CD4-positive, alpha-beta T cell treated with Interferon alpha-2 for 1 hour (primary cell): ENCODE measurements around the gene DEAF1.
"Not testable (repeated sequence)": the region's sequence is repeated elsewhere in the genome, so short reads cannot be mapped to it uniquely, and the experiment has no call there.

Source experiments
- DNase-seq, 2 donors: peaks; one replicate each; pipeline ENCODE4 v3.0.0-alpha.2; 2020 to 2022

The DEAF1 gene

DNA sequence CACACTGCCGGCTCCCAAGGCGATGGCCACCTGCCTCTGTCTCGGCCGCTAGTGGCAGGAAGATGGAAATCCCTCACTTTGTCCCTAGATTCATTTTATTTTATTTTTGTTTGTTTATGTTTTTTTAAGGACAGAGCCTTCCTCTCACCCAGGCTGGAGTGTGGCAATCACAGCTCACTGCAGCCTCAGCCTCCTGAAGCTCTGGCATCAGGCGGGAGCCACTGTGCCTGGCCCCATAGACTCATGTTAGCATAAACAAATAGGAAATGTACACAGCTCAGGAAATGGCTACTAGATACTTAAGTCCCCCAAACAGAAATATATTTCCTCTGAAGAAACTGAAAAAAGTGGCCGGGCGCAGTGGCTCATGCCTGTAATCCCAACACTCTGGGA is 4.1 kb upstream of the DEAF1 start:
- DNase-seq = no peak

DNA sequence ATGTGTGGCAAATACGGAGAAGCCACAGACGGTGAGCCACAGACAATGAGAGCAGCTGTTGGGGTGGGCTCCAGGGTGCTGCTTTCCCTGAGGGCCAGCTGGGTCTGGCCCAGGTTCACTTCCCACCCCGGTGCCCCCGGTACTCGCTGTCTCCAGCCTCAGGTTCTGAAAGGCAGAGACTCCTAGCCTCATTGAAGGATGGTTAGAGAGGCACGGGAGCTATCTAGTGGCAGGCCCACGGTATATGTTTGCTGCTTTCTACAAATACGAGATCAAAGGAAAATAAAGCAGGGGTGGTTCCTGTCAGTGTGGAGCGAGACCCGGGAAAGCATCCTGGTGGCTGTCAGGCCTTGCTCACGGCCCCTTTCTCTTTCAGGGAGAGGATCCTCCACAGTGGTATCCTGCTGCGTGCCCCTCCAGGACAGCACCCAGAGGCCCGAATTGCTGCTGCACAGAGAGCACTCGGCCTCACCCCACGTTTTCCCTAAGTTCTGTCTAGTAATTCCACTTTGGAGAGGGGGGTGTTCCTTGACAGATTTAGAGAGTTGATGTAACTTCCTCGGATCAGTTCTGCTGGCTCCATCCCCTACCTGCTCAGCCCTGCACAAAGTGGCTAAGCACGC is 3.6 kb upstream of the DEAF1 start:
- DNase-seq = no peak

DNA sequence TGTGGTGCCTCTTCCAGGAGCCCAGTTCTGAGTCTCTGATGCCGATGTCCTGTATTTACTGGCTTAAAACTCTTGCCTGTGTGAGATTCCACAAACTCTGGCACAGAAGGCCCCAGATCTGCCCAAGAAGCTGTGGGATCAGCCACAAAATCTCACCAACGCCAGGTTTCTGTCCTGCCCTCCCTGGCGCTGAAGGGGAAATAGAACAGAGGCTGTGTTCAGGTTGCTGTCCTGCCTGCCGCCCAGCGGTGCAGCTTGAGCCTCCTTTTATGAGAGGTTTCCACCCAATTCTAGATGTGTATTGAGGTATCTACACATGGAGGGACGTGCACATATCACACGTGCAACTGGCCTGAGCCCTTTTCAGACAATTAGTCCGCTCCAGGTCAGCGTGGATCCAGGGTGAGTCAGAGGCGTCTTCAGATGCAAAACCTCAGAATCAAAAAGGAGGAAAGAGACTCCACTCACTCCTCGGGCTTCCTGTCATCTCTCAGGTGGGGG is 2.8 kb upstream of the DEAF1 start:
- DNase-seq = no peak

DNA sequence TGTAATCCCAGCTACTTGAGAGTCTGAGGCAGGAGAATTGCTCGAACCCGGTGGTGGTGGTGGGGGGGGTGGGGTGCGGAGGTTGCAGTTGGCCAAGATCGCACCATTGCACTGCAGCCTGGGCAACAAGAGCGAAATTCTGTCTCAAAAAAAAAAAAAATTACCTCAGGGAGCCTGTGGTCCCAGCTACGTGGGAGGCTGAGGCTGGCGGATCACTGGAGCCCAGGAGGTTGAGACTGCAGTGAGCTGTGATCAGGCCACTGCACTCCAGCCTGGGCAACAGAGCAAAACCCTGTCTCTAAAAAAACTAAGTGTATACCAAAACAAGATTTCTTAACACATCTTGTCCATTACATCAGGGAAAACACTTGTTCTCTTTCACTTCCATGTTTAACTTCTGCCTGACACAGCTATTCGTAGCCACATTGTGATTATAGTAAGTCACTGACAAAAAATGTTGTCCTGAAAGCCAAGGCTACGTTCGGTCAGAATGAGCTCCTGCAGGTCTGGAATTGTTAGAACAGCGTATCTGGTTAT is 2.0 kb upstream of the DEAF1 start:
- no peak for DNase-seq

DNA sequence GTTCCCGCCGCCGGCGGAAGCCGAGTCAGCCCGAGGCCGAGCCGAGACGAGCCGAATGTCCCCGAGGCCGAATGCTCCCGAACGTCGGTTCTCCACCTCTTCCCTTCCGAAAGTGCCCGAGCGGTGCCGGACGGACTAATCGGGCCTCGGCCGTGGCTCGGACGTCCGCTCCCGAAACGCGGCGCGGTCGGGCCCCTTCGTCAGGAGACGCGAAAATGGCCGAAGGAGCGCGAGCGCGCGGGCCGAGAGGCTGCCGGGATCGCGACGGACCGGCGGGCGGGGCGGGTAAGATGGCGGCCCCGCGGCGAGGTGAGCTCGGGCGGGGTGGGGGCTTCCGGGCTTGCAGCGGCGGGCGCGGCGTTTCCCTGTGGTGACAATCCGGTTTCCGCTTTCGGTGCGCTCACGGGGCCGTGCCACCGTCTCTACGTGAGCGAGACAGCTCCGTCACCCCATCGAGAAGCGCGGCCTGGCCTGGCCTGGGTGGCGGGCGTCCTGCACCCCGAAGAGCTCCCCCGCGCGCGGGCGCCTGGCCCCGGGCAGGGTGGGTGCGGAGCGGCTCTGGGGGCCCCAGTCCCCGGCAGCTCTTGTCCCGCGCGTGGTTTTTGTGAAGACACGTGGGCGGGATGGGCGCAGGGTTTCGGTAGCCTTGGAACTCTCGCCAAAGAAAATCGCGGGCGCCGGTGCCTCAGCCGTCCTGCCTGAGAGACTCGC is 671 bp upstream of the DEAF1 start, which contains the start of gene TMEM80:
Gene TMEM80 (plus strand): TSS at position 279 of the 711 bp plus-strand sequence. CDS start 12 bp downstream, at position 291.
- peak; percentile 98 to 99 for DNase-seq

DNA sequence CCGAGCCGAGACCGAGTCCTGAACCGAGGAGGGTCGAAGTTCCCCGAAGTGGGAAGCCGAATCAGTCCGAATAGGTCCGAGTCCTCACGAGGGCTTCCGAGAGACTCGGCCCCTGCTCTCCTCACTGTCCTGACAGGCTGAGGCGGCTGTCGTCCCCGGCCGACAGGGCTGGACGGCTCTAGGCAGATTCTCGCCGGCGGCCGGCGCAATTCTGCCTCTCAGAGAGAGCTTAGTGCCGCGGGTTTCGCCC is 191 bp upstream of the DEAF1 start:
- DNase-seq = no peak

DNA sequence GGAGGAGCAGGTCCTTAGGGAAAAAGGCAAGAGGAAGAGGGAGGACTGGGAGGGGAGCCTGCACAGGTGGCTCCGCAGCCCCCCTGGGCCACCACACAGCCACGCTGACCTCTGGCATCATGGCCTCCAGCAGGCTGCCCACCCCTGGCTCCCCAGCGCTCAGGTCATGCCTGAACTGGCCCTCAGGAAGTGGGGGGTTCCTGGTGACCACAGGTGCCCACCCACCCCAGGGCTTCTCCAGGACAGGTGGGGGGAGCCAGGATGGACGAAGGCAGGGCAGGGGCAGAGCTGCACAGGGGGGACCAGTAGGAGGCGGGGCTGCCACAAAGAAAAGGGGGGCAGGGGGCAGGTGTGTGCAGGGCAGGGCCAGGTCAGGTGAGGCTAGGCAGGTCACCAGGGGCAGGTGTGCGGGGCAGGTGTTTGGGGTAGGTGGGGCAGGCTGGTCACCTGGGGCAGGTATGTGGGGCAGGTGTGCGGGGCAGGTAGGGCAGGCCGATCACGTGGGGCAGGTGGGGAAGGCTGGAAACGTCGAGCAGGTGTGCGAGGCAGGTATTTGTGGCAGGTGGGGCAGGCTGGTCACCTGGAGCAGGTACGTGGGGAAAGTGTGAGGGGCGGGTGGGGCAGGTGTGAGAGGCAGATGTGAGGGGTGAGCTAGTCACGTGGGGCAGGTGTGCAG is 997 bp downstream of the DEAF1 start:
- no peak for DNase-seq

DNA sequence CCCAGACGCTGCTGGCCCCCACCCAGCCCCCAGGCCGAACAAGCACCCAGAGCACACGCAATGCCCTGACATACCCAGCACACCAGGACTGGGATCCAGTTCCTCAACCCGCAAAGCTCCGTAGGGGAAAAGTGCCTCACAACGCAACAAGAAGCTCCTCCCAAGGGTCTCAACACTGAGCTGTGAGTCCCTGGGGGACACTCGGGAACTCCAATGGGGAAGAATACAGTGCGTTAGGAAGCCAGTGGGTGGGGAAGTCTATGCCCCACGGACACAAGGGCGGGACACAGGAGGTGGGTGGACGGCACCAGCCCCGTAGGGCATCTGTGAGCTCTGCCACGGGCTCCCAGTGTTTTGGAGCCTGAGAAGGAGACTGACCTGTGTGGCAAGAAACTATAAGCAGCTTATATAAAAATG is 1.6 kb downstream of the DEAF1 start:
- DNase-seq = no peak

DNA sequence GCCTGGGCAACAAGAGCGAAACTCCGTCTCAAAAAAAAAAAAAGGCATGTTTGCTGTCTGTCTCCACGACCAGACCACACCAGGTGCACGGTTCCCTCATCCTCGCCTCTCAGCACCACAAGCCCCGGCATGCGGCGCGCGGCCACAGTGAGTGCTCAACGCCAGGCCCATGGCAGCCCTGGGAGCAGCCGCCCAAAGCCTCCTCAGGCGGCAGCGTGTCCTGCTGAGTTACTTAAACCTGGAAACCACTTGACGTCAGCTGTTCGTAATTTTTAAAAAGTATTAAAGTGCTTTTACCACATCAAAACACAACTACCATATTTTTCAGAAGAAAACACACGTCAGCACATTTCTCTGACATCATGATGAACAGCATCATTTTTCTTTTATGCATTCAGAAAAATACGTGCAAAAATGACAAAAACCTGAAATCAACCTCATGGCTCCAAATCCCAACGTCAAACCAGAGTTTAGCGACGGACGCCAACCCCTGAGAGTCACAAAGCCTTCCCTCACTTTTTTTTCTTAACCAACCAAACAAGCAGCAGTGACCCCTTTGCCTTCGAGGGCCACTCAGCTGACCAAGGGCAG is 2.1 kb downstream of the DEAF1 start:
- DNase-seq = peak; percentile 18 to 77

DNA sequence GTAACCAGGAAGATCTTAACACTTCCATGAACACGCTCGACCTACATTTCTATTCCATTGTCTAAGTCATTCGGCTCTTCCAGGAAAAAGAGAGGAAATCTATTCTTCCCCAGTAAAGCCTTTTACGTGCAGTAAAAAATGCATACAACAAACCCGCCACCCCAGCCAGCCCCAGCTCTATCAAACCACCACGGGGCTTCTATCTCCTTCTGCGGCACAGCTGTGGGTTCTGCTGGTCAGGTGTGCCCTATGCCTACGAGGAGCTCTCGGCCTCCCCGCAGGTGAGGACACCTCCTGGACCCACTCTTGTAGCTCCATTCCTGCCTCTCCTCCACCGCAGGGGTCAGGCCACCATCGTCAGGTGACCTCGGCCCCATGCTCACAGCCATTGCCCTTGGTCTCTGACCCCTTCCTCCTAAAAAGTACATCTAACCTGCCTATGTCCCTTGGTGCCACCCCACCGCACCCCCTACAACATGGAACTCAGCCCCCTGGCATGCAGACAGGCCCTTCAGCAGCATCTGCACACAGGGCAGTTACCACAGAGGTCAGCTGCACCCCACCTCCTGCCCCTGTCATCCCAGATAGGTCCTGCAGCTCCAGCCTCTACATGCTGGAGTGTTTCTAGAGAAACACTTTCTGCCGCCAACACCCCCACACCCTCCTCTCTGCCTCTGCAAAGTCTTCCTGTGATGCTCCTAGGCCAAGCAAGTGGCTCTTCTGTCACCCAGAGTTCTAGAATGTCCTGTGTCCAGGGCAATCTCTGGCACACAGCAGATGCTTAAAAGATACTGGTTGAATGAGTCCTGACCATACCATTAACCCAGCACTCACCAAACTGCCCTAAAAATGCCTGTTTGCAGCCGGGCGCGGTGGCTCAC is 3.1 kb downstream of the DEAF1 start:
- DNase-seq = no peak

DNA sequence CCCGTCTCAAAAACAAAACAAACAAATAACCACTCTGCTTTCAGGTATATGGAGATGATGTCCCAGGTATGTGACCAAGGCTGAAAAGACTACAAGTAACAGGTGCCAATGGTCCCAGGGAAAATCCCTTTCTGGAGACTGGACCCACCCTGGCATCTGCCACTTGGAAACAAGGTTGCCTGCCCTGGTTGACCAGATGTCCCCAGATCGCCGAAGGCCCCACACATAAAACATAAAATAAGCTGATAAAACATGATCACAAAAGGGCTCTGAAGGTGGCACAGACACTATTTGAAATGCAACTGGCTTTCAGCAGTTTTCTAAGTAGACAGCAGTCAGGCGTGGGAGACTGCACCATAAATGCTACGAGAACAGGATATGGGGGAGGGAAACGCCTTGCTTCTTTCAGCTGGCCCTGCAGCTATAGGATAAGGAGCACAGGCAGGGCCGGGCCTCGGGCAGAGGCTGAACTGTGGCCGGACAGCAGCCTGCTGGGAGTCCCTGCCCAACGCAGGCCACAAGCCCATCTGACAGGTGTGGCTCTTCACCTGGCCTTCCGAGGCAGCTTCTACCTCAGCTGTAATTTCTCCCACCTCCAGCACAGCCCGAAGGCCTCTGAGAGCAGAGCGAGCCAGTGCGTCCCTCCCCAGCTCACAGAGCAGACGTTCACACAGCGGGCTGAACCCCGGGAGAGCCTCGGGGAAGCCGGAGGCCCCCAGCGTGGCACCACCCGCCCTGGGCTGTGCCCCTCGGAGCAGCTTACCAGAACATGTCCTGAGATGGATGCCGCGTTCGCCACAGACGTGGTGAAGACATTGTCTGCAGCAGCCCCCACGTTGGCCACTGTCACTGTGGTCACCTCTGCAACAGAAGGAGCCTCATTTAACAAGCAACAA is 4.0 kb downstream of the DEAF1 start:
- no peak for DNase-seq

DNA sequence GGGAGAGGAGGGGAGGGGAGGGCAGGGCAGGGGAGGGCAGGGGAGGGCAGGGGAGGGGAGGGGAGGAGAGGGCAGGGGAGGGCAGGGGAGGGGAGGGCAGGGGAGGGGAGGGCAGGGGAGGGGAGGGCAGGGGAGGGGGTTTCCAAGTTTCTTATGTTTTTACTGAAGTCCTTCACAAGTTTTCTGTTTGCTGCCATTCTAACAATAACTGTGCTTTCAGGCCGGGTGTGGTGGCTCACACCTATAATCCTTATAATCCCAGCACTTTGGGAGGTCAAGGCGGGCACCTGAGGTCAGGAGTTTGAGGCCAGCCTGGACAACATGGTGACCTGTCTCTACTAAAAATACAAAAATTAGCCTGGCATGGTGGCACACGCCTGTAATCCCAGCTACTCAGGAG is 4.8 kb downstream of the DEAF1 start:
- not testable (repeated sequence) for DNase-seq

DNA sequence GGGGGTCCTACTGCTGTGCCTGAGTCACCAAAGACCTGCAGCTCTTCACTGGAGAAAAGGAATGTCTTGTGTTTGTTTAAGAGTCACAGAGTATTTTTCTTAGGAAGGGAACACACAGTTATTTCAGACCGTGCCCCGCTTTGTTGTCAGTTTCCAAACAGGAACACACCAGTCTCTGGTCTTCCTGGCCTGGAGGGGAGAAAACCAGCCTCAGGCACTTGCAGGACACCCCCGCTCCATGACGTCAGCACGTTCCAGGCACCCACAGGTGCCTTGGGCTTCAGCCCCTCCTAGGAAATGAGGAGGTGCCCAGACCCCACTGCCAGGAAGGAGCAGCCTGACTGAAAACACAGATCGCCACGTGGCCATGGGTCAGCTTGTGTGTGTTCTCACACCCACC is 5.4 kb downstream of the DEAF1 start:
- no peak for DNase-seq

DNA sequence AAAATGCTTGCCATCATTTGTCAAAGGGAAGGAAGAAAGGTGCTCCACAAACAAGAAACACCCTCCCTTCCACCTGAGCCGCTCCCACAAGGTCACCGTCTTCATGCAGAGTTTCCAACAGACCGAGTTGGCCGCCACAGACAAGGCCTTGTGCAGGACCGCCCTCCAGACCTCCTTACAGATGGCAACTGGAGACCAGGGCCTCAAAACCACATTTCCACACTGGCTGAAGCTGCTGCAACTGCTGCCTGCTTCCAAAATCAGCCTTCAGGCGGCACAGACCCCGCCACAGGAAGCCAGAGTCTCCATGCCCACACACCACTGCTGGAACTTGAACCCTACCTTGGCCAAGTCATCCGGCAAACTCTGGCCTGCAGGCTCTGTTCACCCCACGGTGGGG is 6.3 kb downstream of the DEAF1 start:
- no peak for DNase-seq

DNA sequence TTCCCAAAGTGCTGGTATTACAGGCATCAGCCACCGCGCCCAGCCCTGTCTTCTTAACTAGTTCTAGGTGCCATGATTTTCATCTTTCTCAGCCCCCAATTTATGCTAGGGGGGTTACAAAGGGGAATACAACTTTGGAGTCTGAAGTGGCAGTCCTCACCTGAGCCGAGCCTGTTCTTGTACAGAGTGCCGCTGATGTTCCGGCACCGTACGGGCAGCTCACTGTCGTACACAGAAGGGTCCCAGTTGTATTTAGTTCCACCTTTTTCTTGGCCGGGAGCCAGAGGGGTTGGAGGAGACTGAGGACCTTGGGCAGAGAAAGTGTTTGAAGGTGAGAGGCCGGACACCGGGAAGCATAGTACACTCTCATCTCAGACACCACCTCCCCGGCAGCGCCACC is 7.3 kb downstream of the DEAF1 start:
- no peak for DNase-seq

DNA sequence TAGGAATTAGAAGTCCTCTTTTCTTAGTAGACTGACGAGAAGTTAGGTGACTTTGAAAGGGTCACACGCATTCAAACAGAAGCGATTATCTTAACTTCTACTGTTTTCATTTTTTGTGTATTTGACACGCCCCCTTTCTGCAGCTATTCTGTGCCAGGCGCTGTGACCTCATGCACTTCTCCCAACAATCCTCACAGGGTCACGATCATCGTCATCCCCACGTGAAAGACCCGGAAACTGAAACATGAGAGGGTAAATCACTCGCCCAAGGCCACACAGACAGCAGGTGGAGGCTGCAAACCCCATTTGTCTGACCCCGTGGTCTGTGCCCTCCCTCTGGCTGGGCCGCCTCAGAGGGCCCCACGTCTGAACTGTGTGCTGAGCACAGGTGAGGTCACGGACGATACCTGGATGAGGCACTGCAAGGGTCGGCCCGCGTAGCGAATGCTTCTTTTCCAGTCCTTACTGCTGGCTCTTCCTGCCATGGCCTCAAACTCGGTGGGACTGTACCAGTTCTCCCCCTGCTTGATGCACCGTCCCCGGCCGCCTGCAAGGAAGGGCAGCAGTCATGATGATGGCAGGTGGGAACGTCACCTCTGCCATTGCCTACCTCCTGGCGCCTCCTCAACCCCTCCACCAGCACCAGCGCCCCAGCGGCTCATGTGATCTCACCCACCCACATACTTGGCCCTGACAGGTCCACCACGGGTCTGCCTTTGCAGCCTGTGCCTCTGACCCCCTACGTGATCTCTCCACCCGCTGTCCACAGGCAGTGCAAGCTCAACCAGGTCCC is 8.4 kb downstream of the DEAF1 start:
- DNase-seq = no peak

DNA sequence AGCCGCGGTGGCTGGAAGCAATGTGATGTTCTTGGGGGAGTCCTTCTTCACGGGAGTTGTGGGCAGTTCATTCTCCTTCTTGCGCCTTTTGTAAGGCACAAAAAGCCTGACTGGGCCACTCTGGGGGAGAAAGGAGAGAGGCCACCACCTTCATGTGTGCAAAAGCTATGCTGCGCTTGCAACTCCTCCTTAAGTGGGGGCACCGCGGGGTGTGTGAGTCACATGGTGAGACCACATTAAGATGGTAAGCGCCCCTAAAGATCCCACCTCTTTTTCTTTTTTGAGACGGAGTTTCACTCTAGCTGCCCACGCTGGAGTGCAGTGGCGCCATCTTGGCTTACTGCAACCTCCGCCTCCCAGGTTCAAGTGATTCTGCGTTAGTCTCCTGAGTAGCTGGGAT is 14.1 kb downstream of the DEAF1 start:
- no peak for DNase-seq

DNA sequence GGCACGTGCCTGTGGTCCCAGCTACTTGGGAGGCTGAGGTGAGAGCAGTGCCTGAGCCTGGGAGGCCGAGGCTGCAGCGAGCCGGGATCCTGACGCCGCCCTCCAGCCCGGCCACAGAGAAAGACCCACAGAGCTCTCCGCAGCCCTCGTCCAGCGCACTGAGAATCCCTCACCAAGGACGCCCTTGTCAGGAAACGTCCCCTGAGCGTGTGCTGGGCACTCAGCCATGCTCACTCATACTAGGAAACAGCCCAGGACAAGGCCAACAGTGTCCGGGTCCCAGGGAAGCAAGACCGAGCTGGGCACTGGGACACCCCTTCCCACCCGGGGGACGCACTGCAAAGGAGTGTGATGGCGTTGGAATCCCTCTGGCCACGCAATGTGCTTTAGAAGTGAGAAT is 14.5 kb downstream of the DEAF1 start:
- DNase-seq = no peak

DNA sequence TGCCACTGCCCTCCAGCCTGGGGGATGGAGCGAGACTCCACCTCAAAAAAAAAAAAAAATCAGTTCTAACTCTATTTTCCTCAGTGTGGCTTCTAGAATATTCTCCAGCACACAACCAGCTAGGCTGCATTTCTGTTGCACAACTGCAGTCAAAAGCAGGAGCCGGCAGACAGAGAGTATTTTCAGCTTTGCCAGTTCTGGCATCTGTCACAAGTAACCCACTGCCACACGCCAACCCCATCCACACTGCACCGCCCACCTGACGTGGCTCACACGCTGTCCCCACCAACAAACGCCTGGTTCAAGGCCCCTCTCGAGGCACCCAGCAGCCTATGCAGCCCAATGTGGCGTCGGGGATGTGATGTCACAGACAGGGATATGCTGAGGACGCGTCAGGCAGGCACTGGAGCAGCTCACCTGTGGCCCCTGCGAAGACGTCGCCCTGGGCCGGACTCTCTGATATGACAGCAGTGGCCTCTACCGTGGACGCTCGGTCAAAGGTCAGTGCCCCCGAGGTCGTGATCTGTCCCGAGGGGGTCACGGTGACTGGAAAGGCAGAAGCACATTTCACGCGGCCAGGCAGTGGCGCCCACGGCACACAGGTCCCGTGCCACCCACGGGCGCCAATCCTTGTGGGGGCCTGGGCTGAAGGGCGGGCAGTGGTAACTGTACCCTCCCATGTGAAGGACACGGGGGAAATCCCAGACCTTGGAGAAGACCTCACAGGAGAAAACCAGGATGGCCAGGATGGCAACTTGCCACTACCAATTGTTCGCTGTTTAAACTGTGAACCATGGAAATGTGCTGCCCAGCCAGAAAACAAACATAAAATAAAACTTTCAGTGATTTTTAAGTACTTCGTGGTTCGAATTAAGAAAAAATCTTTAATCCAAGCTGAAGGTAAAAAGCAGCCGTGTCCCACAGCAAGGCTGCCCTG is 15.5 kb downstream of the DEAF1 start:
- no peak for DNase-seq

DNA sequence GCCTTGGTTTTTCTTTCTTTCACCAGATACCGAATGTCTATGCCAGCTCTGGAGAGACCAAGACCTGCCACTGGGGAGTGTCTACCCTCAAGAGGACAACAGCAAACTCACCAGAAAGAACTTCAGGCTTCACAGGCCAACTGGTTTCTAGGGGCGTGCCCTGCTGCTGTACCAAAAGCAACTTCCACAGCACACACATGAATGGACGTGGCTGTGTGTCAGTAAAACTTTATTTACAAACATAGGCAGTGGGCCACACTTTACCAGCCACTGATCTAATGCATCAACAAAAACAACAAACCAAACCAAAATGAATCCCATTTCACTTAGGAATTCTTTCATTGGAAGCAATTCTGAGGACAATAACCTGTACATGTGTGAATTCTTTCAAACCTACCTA is 16.7 kb downstream of the DEAF1 start:
- DNase-seq = no peak
